GM19025 (cell line): ENCODE measurements around the gene NADK.
"Not testable (repeated sequence)": the region's sequence is repeated elsewhere in the genome, so short reads cannot be mapped to it uniquely, and the experiment has no call there.

Experiments used
- ATAC-seq: cut with Tn5 transposase; IDR thresholded peaks from one replicate; pipeline ENCODE4 v1.9.1; 2021; ENCODE audit warnings: mild to moderate bottlenecking, low read depth, moderate library complexity; ENCODE audit not compliant: unreplicated experiment

Gene NADK

GRCh38 chr1:1752636-1753606, 25.3 kb downstream of the NADK start:
- no peak for ATAC-seq

GRCh38 chr1:1752190-1752589, 26.1 kb downstream of the NADK start:
- no peak for ATAC-seq

GRCh38 chr1:1749941-1750340, 28.3 kb downstream of the NADK start:
- ATAC-seq = not testable (repeated sequence)

- no peak for ATAC-seq
These were observed 29.5 kb downstream of the NADK start for GRCh38 chr1:1748686-1749321.

- ATAC-seq = peak; percentile 78
These were observed 31.7 kb downstream of the NADK start for GRCh38 chr1:1746566-1746909.

GRCh38 chr1:1745651-1746565, 32.4 kb downstream of the NADK start:
- ATAC-seq = peak; percentile 71

GRCh38 chr1:1742529-1742928, 35.7 kb downstream of the NADK start:
- not testable (repeated sequence) for ATAC-seq

GRCh38 chr1:1741013-1741412, 37.3 kb downstream of the NADK start:
- not testable (repeated sequence) for ATAC-seq

GRCh38 chr1:1738799-1739337, 39.4 kb downstream of the NADK start:
- not testable (repeated sequence) for ATAC-seq

- ATAC-seq = not testable (repeated sequence)
These were observed 40.3 kb downstream of the NADK start for GRCh38 chr1:1737675-1738590.

GRCh38 chr1:1732381-1732780, 45.9 kb downstream of the NADK start:
- ATAC-seq = no peak

GRCh38 chr1:1730870-1731269, 47.4 kb downstream of the NADK start:
- no peak for ATAC-seq

GRCh38 chr1:1730230-1730629, 48.0 kb downstream of the NADK start:
- ATAC-seq = not testable (repeated sequence)

- ATAC-seq = not testable (repeated sequence)
These were observed 49.0 kb downstream of the NADK start for GRCh38 chr1:1729116-1729816.

- not testable (repeated sequence) for ATAC-seq
These were observed 49.8 kb downstream of the NADK start for GRCh38 chr1:1728308-1729005.

- ATAC-seq = not testable (repeated sequence)
These were observed 51.1 kb downstream of the NADK start for GRCh38 chr1:1727131-1727651.

- not testable (repeated sequence) for ATAC-seq
These were observed 52.2 kb downstream of the NADK start for GRCh38 chr1:1726088-1726487.
